GM12801 (cell line): ENCODE measurements around the gene SFTPA2.
"Not testable (repeated sequence)": the region's sequence is repeated elsewhere in the genome, so short reads cannot be mapped to it uniquely, and the experiment has no call there.

Experiments
- TF ChIP-seq, protein P1 (sequence below): IDR thresholded peaks from one replicate; pipeline ENCODE4 v1.5.1; 2011; ENCODE audit warnings: control low read depth; ENCODE audit not compliant: insufficient read length; ENCODE audit errors: extremely low read depth

The SFTPA2 gene

DNA sequence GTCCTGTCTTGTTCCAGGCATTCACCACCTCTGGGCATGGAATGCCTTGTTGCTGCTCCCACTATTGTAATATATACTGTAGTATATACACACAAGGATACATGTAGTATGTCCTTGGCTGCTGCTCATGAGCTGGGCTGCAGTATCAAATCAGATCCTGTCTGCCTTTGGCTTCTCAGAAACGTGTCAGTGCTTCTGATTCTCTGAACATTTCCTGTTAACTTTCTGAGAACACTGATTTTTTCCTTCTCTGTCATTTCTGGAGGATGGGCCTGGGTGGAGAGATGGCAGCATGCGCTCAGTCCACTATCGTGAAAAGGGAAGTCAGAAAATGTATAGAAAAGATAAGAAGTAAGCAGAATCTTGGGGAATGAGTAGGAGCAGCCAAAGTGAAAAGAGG is 12.2 kb downstream of the SFTPA2 start:
- TF ChIP-seq, protein P1, sequence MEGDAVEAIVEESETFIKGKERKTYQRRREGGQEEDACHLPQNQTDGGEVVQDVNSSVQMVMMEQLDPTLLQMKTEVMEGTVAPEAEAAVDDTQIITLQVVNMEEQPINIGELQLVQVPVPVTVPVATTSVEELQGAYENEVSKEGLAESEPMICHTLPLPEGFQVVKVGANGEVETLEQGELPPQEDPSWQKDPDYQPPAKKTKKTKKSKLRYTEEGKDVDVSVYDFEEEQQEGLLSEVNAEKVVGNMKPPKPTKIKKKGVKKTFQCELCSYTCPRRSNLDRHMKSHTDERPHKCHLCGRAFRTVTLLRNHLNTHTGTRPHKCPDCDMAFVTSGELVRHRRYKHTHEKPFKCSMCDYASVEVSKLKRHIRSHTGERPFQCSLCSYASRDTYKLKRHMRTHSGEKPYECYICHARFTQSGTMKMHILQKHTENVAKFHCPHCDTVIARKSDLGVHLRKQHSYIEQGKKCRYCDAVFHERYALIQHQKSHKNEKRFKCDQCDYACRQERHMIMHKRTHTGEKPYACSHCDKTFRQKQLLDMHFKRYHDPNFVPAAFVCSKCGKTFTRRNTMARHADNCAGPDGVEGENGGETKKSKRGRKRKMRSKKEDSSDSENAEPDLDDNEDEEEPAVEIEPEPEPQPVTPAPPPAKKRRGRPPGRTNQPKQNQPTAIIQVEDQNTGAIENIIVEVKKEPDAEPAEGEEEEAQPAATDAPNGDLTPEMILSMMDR, result no peak

DNA sequence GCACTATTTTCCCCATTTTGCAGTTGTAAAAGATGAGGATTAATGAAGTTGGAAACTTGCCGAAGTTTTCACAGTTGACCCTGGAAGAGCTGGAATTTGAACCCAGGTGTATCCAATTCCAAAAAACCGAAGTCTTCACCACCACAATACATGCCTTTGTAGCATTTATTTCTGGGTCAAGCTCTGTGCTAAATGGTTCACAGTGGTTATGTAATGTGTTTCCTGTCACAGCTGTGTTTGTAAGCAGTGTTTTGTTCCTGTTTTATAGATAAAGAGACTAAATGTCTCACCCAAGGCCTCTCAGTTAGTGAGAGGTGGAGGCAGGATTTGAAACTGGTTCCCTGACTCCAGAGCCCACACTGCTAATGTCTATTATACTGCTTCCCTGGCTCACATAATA is 17.6 kb downstream of the SFTPA2 start:
- TF ChIP-seq, protein P1, result no peak

DNA sequence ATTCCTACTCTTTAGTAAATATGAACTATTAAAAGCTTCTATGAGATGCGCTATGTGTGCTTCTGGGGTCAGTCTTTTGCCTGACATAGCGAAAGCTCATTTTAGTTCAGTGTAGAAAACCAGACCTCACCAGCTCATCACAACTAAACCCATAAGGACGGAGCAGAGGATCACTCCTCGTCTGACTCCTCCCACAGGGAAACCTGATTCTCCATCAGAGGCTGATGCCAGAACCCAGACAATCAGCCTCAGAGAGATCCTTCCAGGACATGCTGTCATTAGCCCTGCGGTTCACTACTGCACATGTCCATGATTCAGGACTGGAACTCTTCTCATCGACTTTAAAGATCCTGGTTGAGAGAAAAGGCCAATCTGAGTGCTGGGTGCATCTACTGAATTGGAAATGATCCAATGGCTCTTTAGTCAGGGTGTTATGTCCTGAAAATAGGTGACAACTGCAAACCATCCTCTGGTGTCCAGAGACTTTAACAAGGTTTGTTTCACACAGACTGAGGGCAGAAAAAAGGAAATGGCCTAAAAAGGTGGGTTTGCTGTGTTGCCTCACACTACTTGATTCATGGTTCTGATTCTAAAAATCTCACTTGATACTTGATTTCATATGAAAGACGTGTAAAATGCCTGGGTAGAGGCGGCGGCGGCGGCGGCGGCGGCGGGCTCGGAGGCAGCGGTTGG is 48.2 kb downstream of the SFTPA2 start, which contains the start of gene EIF5AL1:
Gene EIF5AL1 (plus strand): TSS at position 643 of the 693 bp plus-strand sequence. CDS start 117 bp downstream, outside the sequence.
- TF ChIP-seq, protein P1, result not testable (repeated sequence)

DNA sequence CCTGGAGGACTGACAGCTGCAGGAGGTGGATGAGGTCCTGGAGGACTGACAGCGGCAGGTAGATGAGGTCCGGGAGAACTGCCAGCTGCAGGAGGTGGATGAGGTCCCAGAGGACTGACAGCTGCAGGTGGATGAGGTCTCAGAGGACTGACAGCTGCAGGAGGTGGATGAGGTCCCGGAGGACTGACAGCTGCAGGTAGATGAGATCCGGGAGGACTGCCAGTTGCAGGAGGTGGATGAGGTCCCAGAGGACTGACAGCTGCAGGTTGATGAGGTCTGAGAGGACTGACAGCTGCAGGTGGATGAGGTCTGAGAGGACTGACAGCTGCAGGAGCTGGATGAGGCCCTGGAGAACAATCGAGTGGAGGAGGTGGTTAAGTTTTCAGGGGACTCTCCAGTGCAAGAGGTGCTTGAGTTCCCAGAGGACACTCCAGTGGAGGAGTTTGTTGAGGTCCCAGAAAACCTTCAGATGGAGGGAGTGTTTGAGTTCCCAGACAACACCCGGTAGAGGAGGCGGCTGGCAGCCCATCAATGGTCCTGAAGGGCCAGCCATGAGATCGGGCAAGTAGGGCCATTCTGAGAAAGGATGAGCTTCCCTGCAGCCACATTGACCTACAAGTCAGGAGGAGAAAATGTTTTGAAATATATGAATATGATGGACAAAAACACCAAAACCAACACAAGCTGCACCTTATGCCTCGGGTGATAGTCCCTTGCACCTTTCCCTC is 52.6 kb downstream of the SFTPA2 start:
- TF ChIP-seq, protein P1, result no peak
